GM18873 (cell line): Measurements from ENCODE around the gene TRIM9.
"Not testable (repeated sequence)": the region's sequence is repeated elsewhere in the genome, so short reads cannot be mapped to it uniquely, and the experiment has no call there.

Experiments used
- ATAC-seq: cut with Tn5 transposase; IDR thresholded peaks from one replicate; pipeline ENCODE4 v1.9.1; 2021; ENCODE audit warnings: mild to moderate bottlenecking, moderate library complexity, moderate number of reproducible peaks; ENCODE audit not compliant: unreplicated experiment, low FRiP score

Gene TRIM9

GRCh38 chr14:50941638-50942037 is 153.3 kb downstream of the TRIM9 start:
- not testable (repeated sequence) for ATAC-seq

- no peak for ATAC-seq
These were observed 153.8 kb downstream of the TRIM9 start for GRCh38 chr14:50941151-50941550.

- ATAC-seq = no peak
These were observed 157.1 kb downstream of the TRIM9 start for GRCh38 chr14:50937800-50938199.

GRCh38 chr14:50937325-50937724 is 157.6 kb downstream of the TRIM9 start:
- no peak for ATAC-seq

GRCh38 chr14:50936882-50937281 is 158.0 kb downstream of the TRIM9 start:
- no peak for ATAC-seq

GRCh38 chr14:50936016-50936340 is 158.9 kb downstream of the TRIM9 start:
- ATAC-seq = no peak

GRCh38 chr14:50935126-50936015 is 159.5 kb downstream of the TRIM9 start:
- ATAC-seq = no peak

GRCh38 chr14:50932592-50933495 is 162.1 kb downstream of the TRIM9 start:
- ATAC-seq = no peak

- no peak for ATAC-seq
These were observed 162.7 kb downstream of the TRIM9 start for GRCh38 chr14:50932156-50932555.

GRCh38 chr14:50931559-50931958 is 163.3 kb downstream of the TRIM9 start:
- ATAC-seq = no peak

GRCh38 chr14:50929506-50929905 is 165.4 kb downstream of the TRIM9 start:
- ATAC-seq = no peak

- no peak for ATAC-seq
These were observed 166.8 kb downstream of the TRIM9 start for GRCh38 chr14:50928002-50928635.

- no peak for ATAC-seq
These were observed 168.0 kb downstream of the TRIM9 start for GRCh38 chr14:50926851-50927386.
